Midbrain (tissue), 1 donor: ENCODE data around the gene SPTLC2.

Experiments
- DNase-seq: peaks from one replicate; lab custom pipeline; 2025; lab: John Stamatoyannopoulos, UW

Gene SPTLC2

DNA sequence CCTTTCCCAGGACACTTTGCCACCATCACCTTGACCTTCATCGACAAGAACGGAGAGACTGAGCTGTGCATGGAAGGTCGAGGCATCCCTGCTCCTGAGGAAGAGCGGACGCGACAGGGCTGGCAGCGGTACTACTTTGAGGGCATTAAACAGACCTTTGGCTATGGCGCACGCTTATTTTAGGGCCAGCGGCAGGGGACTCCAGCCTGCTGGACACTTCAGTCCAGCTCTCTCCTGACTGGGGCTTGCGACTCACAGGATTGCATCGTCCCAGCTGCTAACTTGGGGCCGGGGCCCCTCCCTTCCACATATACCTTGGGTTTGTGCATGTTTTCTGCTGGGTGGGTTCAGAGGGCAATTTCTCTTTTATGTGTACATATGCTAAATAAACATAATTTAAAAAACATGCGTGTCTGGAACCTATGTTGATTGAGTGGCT, 147.4 kb downstream of the SPTLC2 start:
- DNase-seq, result no peak

DNA sequence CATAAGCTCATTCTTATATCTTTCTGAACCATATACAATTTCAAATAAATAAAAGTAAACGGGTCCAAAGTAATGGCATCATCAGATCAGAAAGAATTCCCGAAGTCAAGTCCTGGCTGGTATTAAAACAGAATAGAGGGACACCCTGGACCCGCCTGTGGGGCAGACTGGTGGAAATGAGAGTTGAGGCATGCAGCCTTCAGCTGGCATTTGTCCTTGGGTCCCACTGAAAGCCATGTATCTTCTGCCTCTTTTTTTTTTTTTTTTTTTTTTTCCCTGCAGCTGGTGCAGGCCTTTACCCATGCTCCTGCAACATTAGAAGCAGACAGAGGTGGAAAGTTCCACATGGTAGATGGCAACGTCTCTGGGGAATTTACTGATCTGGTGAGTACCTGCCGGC, 148.6 kb downstream of the SPTLC2 start:
- no peak for DNase-seq

DNA sequence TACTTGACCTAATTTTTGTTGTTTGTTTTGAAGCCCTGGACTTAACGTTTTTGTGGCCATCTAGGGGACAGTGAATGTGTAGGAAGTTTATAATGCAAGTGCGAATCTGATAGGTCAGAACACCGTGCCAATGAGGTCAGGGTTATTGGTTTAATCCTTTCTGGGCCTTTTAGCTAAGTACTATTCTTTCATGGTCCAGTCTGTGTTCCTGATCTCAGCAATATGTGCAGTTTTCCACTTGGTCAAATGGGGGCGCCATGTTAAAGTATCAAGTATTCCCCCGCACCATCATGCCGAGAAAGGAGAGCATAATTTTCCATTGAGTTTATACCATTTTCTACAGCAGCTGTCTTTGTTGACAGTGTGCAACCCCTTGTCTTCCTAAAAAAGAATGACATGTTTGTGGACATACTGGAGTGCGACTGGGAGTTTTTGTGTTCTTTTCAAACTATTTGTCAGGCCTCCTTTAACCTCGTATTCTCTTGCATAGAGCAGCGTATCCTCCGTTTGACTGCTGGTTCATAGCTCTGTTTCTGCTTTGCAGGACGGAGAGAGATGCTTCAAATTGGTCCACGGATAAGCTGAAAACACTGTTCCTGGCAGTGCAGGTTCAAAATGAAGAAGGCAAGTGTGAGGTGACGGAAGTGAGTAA, 157.2 kb downstream of the SPTLC2 start:
- DNase-seq, result peak; percentile 82

DNA sequence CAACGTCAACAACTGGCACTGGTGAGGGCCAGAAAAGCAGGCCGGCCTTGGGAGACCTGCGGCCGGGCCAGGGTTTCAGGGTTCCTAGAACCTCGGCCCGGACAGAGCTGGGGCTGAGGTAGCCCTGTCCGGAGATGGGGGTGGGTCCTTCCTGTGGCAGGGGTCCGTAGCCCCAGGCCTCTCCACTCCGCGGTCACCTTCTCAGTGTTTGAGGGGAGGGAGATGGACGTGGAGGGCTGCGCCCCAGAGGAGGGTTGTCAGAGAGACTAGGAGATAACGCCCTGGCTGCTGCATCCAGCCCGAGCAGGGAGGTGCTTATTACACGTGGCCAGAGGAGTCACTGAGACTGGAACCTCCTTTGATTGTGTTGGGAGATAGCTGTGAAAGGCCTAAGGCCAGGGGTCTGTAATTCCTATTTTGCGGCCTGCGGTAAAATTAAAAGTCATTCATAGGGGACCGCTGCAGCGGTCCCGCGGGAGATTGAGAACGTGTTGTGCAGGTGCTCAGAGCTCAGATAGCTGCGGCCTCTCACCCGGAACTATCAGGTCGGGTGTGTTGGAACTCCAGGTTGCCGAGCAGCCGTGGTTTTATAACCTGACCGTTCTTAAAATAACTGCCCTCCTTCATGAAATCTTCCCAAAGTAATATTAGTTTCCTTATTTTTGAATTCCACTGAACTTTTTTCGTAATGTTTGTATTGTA, 158.0 kb downstream of the SPTLC2 start:
- no peak for DNase-seq

DNA sequence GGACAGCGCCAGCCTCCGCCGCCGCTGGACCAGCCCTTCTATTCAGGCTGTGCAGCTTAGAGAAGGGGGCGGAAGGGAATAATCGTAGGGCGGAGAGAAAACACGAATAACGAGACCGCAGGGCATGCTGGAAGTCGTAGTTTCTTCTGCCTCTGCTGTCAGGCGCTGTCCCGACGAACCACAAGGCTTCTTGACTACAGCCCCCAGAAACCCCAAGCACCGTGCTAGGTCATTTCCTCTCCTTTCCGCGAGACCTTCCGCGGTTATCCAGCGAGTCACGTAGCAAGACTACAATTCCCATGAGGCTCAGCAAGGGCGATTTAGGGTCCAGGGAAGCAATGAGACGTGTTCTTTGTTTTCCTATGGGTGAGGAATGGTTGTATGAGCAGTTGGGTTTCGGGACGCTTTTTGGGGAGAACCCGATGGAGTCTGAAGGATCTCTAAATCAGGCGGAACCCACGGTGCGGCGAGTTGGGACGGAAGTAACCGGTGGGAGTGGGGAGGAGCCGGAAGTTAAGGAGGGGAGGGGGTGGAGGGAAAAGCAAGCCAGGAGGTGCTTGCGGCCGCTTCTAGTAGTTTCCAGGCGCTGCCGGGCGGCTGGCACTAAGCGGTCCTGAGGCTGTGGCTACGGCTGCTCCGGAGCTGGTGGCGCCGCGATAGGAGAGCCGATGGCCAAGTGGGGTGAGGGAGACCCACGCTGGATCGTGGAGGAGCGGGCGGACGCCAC, 158.8 kb downstream of the SPTLC2 start, which contains the start of the genes AHSA1 and VIPAS39:
Gene AHSA1, plus strand, starts transcription at position 572 of the 727 bp plus-strand sequence. Its CDS starts 97 bp downstream, at position 669.
Gene VIPAS39, minus strand, starts transcription at position 80 of the 727 bp plus-strand sequence. CDS start 3,499 bp downstream, outside the sequence.
- DNase-seq, result peak; percentile 99

DNA sequence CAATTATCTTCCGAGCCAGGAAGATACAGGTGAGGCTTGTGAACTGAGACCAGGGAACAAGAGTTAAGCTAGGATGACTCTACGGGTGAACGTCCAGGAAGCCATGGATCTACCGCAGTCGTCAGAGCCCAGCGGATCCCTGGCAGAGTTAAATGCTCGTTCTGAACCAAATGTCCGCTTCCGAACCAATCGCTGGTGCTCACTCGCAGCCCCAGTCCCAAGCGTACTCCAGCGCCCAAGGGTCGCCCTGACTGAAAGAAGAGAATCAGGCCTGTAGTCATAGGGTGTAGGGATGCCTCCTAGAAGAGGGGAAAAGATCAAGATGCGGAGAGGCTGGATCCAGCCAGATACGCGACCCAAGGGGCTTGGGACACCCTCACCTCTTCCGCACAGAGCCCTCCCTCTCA, 159.3 kb downstream of the SPTLC2 start:
- DNase-seq, result peak; percentile 30
